GM19328 (cell line): ENCODE results near the gene CSMD2.

ENCODE experiments used
- ATAC-seq: cut with Tn5 transposase; IDR thresholded peaks from one replicate; pipeline ENCODE4 v1.9.1; 2021; ENCODE audit warnings: mild to moderate bottlenecking, moderate library complexity; ENCODE audit not compliant: unreplicated experiment

Gene CSMD2

DNA sequence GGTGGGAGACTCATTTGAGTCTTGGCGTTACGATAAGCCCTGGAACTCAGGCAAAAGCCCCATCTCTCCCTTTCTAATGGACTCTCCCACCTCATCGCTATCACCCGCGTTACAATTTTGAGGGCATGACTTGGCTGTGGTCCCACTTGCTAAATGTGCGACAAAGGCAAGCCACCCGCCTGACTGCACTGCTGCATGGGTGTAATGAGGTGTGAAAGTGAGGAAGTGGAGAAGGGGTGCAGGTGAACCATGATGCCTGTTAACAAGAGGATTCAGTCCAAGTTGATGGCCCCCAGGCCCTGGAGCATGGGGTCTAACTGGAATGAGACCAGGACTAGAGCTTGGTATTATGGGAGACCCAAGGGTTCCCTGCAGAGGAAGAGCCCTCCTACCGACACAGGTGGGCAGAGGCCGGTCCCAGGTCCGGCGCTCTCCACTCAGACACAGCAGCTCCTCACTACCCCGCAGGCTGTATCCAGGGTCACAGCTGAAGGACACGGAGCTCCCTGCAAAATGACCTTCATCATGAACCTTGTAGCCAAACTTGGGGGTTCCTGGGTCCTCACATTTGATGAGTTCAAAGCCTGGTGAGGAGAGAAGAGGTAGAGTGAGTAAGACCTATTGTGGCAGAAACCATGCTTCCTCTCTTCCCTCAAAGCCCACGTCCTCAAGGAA is 466.5 kb downstream of the CSMD2 start:
- ATAC-seq = no peak

GRCh38 chr1:33697816-33698215 is 467.2 kb downstream of the CSMD2 start:
- no peak for ATAC-seq

DNA sequence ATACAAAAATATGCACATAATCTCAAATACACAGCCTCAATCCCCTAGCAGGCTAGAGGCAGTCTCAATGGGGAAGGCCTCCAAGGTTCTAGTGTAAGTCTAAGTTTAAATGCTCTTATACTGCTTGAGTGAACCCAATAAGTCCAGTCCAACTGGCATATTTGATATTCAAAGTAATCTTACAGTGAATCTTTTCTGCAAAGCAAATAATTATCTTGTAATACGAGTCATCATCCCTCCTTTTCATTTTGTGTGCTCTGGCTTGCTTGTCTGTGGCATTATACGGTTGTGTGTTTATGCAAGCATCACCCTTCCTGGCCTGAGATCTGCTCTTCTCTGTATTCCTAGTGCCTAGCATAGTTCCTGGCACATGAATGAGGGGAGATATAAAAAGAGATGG is 468.1 kb downstream of the CSMD2 start:
- no peak for ATAC-seq

DNA sequence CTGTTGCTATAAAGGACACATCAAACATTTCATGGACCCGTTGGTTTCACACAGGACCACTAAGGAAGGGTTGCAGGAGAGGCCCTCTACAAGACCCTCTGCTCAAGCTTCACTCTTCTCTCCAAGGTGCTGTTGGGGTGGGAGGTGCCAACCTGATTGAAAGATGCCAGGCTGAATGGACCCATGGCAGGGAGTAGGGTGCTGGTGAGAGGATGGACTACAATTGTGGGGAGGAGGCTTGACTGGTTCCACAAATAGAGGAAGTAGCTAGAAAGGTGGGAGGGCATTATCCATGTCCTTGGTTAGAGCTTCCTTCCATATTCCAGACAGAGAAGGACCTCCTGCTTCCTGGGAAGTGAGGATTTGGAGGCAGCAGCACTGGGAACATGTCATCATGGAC is 468.7 kb downstream of the CSMD2 start:
- no peak for ATAC-seq

- ATAC-seq = no peak
These were observed 472.5 kb downstream of the CSMD2 start for GRCh38 chr1:33692206-33693188.

DNA sequence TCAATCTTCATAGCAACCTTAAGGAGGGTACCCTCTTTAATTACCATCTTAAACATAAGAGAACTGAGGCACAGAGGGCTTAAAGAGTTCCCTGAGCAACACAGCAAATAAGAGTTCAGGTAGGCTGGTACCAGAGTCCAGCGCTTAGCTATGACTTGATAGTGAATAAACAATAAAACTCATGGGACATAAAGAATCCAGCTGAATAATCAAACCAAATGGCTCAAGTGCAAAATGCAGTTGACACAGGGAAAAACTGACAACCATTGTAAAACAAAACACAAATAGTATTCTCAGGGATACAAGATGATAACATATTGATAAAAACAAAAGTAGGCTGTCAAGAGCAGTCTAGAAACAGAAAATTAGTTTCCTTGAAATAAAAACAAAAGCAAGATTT is 478.0 kb downstream of the CSMD2 start:
- ATAC-seq = no peak

- ATAC-seq = no peak
These were observed 478.5 kb downstream of the CSMD2 start for GRCh38 chr1:33686551-33686950.

DNA sequence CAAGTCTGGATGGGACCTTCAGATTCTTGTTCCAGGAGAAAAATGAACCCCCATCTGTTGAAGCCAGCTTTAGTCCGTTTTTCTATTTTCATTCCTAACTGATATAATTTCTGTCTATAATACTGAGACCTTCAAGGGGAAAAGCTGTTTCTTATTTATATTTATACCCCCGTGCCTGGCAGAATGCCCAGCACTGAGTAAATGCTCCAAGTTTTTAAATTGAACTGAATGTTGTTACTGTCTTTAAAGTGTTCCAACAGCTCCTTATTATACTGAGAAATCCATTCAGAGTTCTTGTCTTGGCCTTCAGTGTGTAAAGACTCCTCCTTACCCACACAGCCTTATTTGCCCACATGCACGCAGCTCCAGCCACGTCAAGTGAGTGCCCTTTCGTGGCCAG is 479.8 kb downstream of the CSMD2 start:
- no peak for ATAC-seq

DNA sequence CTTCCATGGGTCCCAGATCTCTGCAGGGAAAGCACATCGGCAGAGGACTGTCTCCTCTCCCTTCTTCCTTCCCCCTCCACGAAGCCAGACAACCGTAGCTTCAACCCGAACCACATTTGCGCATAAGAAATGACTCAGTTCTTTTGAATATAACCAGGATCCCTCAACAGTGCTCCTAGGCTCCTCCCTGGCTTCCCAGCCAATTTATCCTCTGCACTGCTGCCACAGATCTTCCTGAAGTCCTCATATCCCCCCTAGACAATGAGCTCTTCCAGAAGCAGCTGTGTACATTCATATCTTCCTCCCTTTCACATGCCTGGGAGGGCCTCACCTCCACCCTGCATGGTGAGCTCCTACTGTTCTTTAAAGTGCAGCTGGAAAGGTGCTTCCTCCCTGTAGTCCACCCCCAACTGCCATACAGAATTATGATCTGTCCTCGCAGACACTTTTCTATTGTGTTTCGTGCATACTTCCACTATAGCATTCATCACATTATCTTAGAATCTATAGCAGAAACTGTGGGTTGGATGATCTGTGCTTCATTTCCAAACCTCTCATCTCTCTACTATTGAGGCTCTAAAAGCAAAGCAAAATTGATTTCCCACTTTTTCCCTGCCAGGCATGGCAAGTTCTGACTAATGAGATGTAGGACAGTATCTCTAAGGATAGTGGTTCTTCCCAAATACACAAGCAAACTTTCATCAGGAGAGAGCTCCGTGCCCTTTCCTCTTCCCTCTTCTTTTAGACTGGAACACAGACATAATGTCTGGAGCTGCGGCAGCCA is 480.4 kb downstream of the CSMD2 start:
- no peak for ATAC-seq

DNA sequence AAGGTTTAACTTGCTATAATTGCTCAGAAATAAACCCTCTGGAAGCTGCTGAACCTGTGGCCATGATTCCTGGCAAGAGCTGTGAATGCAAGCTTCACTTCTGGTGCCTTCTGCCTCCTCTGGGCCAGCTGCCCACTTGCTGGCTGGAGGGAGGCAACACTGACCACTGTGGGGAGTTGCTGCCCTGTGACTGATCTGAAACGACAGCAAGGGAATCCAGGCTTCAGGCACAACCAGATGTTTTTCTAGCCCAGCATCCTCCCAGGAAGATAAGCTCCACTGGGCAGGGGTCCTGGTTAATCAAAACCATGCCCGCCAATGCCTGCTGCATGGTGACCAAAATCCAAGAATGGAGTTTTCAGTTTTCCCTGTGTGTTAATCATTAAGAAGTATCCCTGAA is 481.1 kb downstream of the CSMD2 start:
- ATAC-seq = no peak

GRCh38 chr1:33682371-33682770 is 482.7 kb downstream of the CSMD2 start:
- ATAC-seq = no peak

DNA sequence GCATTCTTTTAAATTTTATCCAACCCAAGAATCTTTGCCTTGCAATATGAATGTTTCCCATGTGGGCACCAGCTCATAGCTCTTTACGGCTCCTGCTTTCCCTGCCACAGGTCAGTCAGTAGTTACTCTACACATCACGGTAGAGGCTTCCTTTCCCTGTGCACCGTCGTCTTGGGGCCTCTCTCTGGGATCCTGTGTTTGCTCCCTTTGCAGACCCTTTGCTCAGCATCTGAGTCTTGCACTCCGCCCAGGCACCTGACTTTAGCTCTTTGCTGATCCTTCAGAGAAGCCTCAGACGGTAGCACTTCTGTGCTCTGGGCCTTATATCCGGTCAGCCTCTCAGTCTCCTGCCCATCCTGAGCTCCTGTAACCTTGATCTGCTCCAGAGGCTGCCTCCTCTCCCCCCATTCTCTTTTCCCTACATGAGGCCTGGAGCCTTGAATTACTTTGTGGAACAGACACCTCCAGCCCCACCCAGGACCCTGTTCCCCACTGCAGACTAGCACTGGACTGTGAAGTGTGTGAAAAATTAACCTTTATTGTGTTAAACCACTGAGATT is 484.7 kb downstream of the CSMD2 start:
- no peak for ATAC-seq

DNA sequence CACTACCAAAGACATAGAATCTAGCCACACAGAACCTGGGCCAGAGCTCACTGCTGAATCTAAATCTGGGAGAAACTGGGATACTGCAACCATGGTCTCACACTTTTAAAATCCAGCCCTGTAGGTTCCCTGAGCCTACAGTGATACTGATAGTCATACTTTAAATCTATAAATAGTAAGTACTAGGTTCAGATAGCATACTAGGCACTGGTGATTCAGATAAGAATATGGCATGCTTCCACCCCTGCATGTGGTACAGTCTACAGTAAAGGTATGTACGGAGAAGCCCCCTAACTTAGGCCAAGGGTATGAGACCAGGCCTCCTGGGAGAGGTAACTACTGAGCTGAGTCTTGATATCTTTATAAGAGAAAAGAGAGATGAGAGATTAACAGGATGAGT is 494.5 kb downstream of the CSMD2 start:
- no peak for ATAC-seq

- ATAC-seq = no peak
These were observed 496.3 kb downstream of the CSMD2 start for GRCh38 chr1:33668695-33669094.

- ATAC-seq = no peak
These were observed 497.4 kb downstream of the CSMD2 start for GRCh38 chr1:33667386-33668282.

- ATAC-seq = no peak
These were observed 498.4 kb downstream of the CSMD2 start for GRCh38 chr1:33666616-33667015.

GRCh38 chr1:33661811-33662454 is 503.1 kb downstream of the CSMD2 start:
- ATAC-seq = no peak

GRCh38 chr1:33660956-33661355 is 504.1 kb downstream of the CSMD2 start:
- ATAC-seq = no peak

GRCh38 chr1:33660244-33660643 is 504.8 kb downstream of the CSMD2 start:
- no peak for ATAC-seq

- ATAC-seq = no peak
These were observed 505.4 kb downstream of the CSMD2 start for GRCh38 chr1:33659641-33660040.
